ENCODE measurements around the gene HTR3B.
"Not testable (repeated sequence)": the region's sequence is repeated elsewhere in the genome, so short reads cannot be mapped to it uniquely, and the experiment has no call there.

Gene HTR3B

DNA sequence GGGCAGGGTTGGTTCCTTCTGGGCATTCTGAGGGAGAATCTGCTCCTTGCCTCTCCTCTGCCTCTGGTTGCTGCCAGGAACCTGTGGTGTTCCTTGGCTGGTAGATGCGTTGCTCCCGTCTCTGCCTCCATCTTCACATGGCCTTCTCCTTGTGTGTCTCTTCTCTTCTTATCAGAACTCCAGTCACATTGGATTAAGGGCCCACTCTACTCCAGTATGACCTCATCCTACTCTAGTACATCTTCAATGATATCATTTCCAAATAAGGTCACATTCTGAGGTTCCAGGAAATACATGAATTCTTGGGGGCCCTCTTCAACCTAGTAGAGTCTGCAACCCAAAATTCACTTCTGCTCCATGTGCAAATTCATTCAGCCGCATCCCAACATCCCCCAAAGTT lies 33.3 kb downstream of the HTR3B start:
- no peak for DNase-seq (ENCODE audit: low read depth in 4 of 4, low spot score in 1 of 4)

DNA sequence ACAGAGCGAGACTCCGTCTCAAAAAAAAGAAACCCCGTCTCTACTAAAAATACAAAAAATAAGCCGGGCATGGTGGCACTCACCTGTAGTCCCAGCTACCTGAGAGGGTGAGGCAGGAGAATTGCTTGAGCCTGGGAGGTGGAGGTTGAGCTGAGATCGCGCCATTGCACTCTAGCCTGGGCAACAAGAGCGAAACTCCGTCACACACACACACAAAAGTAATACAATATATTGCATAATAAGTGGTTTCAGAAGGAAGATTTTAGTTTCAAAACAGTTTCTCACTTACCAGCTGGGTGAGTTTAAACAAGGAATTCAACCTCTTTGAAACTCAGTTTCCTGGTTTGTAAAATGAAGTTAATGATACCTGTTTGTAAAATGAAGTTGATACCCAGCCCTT lies 37.7 kb downstream of the HTR3B start:
- no peak for DNase-seq (ENCODE audit: low read depth in 4 of 4, low spot score in 1 of 4)

DNA sequence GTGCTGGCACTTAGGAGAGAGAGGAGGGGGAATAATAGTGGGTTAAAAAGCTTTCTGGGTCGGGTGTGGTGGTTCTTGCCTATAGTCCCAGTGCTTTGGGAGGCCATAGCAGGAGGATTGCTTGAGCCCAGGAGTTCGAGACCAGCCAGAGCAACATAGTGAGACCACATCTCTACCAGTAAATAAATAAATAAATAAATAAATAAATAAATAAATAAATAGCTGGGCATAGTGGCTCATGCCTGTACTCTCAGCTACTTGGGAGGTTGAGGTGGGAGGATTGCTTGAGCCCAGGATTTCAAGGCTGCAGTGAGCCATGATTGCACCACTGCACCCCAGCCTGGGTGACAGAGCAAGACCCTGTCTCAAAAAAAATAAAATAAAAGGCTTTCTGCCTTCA lies 41.6 kb downstream of the HTR3B start:
- DNase-seq (ENCODE audit: low read depth in 4 of 4, low spot score in 1 of 4) = not testable (repeated sequence)

DNA sequence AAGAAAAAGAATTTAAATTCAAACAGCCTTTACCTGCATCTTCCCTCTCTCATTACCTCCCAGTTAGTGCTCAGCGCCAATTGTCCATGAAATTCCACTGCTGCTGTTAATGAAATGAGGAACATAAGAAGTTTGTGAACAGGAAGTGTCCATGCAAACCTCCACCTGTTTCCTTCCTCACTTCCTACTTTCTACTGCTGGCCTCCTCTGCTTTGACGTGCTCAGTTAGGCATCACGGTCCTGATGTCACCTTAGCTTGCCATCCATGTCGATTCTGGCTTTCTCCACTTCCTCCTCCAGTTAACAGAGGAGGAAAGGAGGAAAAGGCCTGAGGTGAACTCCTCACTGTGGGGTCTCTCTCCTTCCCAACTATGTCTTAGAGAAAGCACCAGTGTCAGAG lies 43.4 kb downstream of the HTR3B start:
- DNase-seq (ENCODE audit: low read depth in 4 of 4, low spot score in 1 of 4) = no peak

DNA sequence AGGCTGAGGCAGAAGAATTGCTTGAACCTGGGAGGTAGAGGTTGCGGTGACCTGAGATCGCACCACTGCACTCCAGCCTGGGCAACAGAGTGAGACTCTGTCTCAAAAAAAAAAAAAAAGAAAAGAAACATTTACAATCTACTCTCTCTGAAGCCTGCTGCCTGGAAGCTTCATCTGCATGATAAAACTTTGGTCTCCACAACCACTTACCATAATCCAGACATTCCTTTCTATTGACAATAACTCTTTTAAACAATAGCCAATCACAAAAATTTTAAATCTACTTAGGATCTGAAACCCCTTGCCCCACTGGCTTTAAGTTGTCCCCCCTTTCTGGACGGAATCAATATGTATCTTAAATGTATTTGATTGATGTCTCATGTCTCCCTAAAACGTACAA lies 45.3 kb downstream of the HTR3B start:
- no peak for DNase-seq (ENCODE audit: low read depth in 4 of 4, low spot score in 1 of 4)

DNA sequence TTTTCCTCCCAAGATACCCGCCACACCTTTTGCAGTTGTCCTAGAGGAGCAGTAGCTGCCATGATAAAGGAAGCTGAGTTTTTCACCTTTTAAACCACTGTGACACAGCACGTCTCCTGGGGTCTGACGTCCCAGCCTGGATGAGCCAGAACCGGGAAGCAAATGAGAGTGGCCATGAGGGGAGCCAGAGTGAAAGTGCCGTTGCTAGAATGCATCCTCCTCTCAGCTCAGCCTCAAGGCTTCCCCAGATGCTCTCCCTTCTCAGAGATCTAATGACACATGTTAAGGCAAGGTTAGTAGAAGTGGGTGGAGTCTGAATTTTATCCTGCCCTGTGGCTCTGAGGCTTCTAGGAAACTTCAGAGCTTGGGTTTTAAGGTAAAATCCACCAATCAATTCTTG lies 46.9 kb downstream of the HTR3B start:
- no peak for DNase-seq (ENCODE audit: low read depth in 4 of 4, low spot score in 1 of 4)

DNA sequence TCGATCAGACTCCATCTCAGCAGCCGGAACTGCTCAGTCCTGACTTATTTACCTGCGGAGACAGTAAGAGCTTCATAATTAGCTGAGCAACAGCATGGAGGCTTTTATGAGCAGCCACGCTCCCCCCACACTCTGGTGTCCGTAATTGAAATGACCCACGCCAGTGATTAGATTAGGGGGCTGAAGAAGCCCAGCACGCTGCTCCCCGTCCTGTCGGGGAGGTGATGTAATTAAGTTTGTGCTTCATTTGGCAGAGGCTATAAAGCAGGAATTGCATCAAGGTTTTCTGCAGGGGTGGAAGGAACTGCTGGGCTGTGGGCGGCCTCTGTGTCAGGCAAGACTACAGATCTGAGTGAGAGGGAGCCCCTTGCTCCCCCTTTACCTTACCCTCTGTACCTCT lies 47.5 kb downstream of the HTR3B start:
- DNase-seq (ENCODE audit: low read depth in 4 of 4, low spot score in 1 of 4) = no peak

DNA sequence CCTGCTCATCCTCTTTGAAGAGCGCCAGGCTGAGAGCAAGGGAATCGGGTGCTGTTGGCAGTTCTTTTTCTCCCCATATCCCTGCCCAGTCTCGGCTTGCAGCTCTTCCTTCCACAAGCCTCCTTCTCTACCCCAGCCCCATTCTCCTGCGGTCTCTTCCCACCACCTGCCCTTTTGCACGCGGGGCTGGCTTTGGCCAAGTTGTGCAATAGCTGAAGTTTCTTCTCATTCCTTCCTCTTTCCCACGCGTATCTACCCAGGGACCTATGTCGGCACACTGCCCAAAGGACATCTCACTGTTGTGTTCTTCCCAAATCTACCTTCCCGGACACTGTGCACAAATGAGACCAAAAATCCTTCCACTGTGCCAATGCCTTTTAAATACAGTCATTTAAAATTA lies 48.0 kb downstream of the HTR3B start:
- no peak for DNase-seq (ENCODE audit: low read depth in 4 of 4, low spot score in 1 of 4)

DNA sequence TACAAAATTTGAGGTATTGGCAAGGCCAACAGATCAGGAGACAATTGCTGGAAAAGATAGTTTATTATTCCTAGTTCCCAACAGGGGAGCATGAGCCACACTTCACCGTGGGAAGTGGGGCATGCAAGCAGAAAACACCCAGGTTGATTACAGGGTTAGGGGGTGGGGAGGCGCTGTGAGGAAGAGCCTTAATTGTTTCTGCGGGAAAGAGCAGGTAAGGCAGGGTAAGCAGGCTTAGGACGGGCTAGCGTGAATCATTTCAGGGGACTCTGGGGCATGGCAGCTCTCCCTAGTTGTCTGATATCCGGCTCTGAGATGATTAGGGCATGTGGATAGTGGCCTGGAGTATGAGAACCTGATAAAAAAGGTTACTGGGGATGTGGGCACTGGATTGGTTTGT lies 49.6 kb downstream of the HTR3B start:
- DNase-seq (ENCODE audit: low read depth in 4 of 4, low spot score in 1 of 4) = no peak

DNA sequence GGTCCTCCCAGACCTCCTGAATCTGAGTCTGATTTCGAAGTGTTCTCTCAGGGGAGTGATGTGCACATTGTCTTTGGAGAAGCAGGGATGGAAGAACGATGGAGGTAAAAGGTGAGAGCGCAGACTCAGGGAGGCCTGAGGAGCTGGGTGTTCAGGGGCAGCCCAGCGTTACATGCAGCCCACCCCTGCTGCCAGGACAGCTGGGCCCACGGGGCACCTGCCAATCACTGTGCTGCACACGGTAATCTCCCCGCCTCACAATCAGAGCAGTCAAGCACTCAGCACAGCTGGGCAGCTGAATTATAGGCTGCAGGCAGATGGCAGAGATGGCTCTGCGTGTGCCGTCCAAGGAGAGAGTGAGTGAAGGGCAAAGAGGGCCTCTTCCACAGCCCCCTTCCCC lies 52.4 kb downstream of the HTR3B start:
- DNase-seq (ENCODE audit: low read depth in 4 of 4, low spot score in 1 of 4) = no peak

DNA sequence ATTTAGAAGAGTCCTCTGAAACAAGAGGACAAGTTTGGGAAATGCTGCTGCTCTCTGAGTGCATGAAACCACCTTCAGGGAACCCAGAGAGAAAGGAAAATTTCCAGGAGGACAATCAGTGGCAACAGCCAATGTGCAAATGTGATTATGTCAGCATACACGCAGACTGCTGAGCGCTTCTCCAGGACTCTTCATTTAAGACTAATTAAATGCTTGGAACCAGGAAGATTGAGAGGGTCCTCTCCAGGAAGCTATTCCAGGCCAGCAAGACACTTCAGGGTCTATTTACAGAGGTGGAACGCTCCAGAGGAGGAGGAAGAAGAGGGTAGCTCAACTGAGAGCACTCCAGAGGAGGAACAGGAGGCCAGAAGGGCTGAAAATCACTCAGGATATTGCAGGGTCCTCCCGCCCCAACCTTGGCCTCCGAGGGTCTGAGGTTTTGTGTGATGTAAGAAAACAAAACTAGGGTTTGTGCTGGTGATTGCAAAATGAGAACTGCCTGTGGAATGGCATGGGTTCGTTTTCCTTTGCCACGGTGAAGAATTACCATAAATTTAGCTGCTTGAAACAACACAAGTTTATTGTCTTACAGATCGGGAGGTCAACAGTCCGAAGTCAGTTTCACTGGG lies 56.2 kb downstream of the HTR3B start:
- DNase-seq (ENCODE audit: low read depth in 4 of 4, low spot score in 1 of 4) = no peak

DNA sequence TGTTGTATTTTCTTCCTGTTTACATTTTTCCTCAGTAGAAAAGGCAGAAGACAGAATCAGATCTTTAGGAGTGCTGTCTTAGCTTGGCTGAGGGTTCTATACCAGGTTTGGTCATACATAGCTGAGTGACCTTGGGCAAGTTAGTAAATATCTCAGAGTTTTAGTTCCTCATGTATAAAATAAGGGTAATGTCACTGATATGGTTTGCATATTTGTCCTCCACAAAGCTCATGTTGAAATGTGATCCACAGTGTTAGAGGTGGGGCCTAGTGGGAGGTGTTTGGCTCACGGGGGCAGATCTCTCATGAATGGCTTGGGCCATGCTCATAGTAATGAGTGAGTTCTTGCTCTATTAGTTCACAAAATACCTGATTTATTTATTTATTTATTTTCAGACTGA lies 62.8 kb downstream of the HTR3B start:
- no peak for DNase-seq (ENCODE audit: low read depth in 4 of 4, low spot score in 1 of 4)

DNA sequence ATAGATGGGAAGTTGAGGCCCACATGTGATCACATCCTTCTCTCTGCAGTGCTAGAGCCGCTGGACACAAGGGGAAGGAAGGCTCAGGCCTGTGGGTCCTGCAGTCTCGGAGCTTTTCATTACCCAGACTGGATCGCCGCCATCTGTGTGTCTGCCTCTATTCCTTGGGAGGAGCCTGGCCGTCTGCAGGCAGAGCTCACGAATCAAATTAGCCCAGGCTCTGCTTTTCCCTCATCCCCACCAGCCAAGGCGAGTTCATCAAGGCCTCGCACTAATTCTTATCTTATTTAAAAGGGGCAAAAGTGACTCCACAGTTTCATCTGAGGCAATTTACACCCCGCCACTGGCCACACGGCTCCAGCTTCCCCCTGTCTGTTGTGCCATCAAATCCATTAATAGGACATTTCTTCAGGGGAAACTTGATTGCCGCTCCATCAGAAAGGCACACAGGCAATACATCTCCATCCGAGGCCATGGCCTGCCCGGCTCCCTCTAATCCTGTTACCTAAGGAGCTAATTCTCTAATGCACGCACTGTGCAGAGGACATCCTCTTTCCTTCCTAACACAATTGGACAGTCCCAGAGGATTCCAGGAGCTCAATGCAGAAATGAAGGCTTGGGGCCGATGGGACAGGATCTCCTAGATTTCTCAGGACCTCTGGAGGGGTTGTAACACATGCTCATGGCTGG lies 67.1 kb downstream of the HTR3B start:
- DNase-seq (ENCODE audit: low read depth in 4 of 4, low spot score in 1 of 4) = no peak

DNA sequence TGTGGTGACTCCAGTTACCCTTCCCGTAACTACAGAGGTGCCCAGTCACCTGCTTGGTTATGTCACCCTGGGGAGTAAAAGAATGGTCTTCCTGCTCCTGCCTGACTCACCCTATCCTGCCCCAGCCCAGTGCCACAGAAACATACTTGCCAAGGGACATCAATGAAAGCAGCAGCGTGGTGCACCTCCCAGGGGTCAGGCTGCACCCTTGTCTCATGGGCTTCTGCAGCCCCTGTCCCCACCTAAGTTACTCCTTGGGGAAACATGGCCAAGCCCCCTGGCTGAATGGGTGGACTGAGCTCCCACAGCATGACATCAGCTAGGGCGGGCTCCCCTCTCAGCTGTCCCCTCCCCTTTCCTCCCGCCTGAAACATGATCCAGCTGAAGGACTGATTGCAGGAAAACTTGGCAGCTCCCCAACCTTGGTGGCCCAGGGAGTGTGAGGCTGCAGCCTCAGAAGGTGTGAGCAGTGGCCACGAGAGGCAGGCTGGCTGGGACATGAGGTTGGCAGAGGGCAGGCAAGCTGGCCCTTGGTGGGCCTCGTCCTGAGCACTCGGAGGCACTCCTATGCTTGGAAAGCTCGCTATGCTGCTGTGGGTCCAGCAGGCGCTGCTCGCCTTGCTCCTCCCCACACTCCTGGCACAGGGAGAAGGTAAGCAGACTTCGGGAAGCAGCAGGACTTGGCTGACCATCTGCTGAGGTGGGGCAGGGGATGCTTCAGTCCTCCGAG lies 70.3 kb downstream of the HTR3B start, which contains the start of gene HTR3A:
TSS of gene HTR3A (plus strand) at position 368 of the 730 bp plus-strand sequence. CDS start at position 586, 218 bp downstream.
- DNase-seq (ENCODE audit: low read depth in 4 of 4, low spot score in 1 of 4) = no peak

DNA sequence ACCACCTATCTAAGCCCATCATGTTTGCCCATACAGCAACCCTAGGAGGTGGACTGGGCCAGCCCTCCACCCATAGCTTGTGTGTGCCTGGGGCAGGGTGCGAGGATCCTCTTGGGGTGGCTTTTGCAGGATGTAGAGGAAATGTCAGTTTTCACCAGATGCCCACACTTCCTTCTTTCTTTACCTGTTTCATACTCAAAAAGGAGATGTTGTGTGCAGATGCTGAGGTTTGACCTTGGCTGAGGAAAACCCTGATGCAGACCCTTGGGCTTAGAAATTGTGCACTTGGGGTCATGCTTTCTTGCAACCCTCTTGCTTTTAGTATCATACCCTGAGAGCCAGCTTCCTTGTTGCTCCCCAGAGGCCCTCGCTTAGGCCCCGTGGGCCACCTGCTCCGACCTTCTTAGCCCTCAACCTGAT lies 72.5 kb downstream of the HTR3B start:
- DNase-seq (ENCODE audit: low read depth in 4 of 4, low spot score in 1 of 4) = no peak

DNA sequence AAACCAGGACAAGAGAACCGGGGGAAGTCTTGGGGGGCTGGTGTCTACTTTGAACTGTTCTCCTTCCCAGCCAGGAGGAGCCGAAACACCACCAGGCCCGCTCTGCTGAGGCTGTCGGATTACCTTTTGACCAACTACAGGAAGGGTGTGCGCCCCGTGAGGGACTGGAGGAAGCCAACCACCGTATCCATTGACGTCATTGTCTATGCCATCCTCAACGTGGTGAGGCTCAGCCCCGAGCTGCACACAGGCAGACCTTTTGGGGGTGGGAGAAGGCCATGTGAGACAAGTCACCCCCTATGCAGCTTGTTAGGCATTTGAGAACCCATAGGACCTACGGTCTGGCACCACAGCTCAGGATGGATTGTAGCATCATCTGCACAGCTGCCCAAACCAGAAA lies 73.1 kb downstream of the HTR3B start:
- no peak for DNase-seq (ENCODE audit: low read depth in 4 of 4, low spot score in 1 of 4)

DNA sequence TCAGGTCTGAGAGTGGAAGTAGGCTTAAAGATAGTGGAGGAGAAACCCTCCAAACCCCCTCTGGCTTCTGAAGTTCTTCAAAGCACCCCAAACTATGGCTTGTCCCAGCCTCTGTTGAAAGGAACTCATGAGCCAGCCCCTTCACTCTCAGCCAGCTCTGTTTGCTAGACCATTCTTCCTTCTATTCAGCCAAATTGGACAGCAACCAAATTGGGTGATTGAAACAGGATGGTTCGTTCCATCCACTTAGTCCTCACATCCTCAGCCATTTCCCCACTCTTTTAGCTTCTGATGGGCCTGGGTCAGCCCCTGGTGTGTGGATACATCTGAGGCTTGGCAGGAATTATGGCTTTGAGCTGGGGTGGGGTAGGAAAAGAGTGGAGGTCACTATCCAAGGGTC lies 74.8 kb downstream of the HTR3B start:
- DNase-seq (ENCODE audit: low read depth in 4 of 4, low spot score in 1 of 4) = no peak

DNA sequence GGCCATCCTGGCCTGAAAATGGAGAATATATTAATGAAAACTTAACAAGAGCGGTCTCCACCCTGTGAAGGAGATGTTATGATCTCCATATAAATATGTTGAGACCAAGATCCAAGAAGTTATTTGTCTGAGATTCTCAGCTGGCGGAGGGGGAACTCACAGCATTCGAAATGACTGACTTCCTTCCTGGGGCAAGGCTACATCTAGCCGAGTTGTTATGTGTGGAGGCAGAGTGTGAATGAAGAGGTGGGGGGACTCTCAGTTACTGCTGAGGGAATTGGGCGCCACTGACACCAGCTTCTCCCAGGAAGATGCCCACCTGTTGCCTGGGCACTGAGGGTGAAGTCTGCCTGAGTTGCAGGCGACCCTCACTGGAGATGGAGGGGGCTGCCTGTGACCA lies 76.2 kb downstream of the HTR3B start:
- DNase-seq (ENCODE audit: low read depth in 4 of 4, low spot score in 1 of 4) = no peak

DNA sequence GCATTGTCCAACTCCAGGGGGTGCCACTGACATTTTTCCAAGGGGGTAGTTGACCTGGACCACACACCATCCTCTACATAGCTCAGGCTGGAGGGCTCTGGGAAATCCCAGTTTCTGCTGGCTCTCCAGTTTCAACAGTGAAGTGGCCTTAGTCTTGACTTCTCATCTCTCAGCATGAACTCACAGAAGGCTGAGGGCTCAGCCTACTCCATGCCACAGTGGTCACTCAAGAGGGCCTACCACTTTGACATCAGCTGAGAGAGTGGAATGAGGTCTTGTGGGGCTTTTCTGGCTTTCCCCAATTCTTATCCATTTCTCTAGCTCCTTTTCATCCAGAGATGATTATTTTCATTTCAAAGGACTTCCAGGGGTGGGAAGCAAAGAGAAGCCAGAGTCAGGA lies 77.7 kb downstream of the HTR3B start:
- DNase-seq (ENCODE audit: low read depth in 4 of 4, low spot score in 1 of 4) = no peak

DNA sequence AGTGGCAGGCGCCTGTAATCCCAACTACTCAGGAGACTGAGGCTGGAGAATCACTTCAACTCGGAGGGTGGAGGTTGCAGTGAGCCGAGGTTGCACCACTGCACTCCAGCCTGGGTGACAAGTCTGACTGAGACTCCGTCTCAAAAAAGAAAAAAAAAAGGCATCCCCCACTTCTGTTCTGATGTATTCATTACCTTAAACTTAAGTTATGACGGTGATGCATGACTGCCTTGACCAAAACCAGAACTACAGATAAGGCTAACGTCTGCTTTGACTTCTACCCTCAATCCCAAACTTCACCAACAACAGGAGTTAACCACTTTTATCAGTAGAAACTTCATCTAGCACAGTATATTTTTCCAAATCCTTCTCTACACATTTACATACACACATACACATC lies 80.2 kb downstream of the HTR3B start:
- no peak for DNase-seq (ENCODE audit: low read depth in 4 of 4, low spot score in 1 of 4)

DNA sequence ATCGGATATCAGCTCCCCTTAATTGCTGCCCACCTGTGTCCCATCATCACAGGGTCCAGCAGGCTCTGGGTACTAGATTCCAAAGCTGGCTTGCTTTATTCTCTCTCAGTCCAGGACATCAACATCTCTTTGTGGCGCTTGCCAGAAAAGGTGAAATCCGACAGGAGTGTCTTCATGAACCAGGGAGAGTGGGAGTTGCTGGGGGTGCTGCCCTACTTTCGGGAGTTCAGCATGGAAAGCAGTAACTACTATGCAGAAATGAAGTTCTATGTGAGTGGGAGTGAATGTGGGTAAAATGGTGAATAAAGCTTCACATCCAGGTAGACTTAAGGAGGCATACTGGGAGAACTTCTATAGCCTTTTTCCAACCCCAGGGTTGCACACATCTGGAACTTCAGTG lies 81.3 kb downstream of the HTR3B start:
- DNase-seq (ENCODE audit: low read depth in 4 of 4, low spot score in 1 of 4) = no peak

DNA sequence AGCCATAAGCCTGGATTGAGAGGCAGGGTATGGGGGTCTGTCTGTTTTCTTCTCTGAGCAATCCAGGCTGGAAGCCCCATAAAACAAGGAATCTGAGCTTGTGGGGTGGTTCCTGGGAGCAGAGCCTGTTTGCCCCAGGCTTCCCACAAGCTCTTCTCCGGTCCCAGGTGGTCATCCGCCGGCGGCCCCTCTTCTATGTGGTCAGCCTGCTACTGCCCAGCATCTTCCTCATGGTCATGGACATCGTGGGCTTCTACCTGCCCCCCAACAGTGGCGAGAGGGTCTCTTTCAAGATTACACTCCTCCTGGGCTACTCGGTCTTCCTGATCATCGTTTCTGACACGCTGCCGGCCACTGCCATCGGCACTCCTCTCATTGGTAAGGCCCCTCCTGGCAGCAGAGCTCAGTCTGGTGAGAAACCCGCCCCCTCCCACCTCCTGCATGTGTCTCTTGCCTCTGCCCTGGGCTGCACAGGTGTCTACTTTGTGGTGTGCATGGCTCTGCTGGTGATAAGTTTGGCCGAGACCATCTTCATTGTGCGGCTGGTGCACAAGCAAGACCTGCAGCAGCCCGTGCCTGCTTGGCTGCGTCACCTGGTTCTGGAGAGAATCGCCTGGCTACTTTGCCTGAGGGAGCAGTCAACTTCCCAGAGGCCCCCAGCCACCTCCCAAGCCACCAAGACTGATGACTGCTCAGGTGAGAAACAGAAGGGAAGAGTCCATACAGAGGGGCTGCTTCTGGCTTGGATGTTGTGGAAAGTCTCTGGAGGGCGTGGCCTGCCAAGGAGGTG lies 82.0 kb downstream of the HTR3B start:
- DNase-seq (ENCODE audit: low read depth in 4 of 4, low spot score in 1 of 4) = no peak
